ENCODE data around the gene VWA1. TPM values are rescaled to one million over a fixed set of nuclear protein-coding genes. Genes with fewer than 3 reads are reported as not detected.

VWA1 gene
- polyA plus RNA-seq, 1 of the 3 experiments (the other 2 are of a cell fraction) = 7.4 TPM

DNA sequence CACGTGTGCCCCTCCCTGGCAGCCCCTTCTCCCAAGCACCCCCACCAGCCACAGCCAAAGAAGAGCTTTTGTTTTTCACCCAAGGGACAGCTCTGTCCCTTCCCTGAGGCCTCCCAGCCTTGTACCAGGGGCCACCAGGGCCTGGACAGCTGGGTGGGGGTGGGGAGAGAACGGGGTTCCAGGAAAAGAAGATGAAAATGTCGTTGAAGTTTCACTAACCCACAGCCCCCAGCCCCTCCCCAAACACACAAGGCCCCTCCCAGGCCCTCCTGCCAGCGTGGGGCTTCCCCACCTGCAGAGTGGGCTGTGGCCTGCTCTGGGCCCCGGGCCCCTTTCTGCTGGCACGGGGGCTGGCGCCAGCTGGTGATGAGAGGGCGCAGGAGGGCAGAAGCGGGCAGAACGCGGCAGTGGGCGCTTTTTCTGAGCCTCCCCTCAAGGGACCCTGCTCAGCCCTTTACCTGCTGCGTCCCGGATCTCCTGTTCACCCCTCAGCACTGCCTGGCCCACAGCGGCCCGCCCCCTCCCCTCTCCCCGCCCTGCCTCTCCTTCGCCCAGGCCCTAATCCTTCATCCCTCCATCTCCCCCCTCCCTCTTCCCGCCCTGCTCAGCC is 8.9 kb upstream of the VWA1 start:
- Histone ChIP-seq H3K27me3 (ENCODE audit: insufficient read depth) (no peaks in the 10 kb centered on the region), H3K27ac (ENCODE audit: low read depth in 2 of 2, low read length in 1 of 2) (no peak overlapping the region), H3K9me3 (no peaks in the 10 kb centered on the region), H3K9ac (no peak overlapping the region), H3K4me3 (ENCODE audit: low read depth in 2 of 2, low read length in 1 of 2) (no peak overlapping the region), H2AFZ (ENCODE audit: low read depth) (no peak overlapping the region), H3K79me2 (ENCODE audit: insufficient read depth) (no peaks in the 10 kb centered on the region), H3K9me2 (no peaks in the 10 kb centered on the region), H3K4me1 (ENCODE audit: control insufficient read depth in 1 of 2, insufficient read depth in 2 of 2, low read depth in 1 of 2, low read length in 1 of 2) (peaks cover 0 to 6% of the 10 kb centered on the region in 2 experiments; a peak in 2 of 4 replicates), H3F3A (replicated peaks; ENCODE audit: insufficient read depth) (peaks cover 3% of the 10 kb centered on the region), H3K4me2 (no peak overlapping the region), H3K36me3 (replicated peaks in 1 of 2; ENCODE audit: control insufficient read depth in 1 of 2, insufficient read depth in 2 of 2, low read length in 1 of 2) (no peaks in the 10 kb centered on the region), H4K20me1 (ENCODE audit: insufficient read depth) (no peaks in the 10 kb centered on the region)
- 91% methylated on average over 11 of the region's 19 CpGs for WGBS (ENCODE audit: low lambda C conversion rate)
- CTCF ChIA-PET = no interaction called here
- TF ChIP-seq FOXM1 (IDR thresholded peaks at IDR 0.05; ENCODE audit: low read depth) (no peak), TCF12 (IDR thresholded peaks at IDR 0.05) (no peak), RAD21 (IDR thresholded peaks at IDR 0.05; ENCODE audit: low read length) (no peak), RFX5 (IDR thresholded peaks at IDR 0.05; ENCODE audit: low read length) (no peak), FOXJ3 (CRISPR knock-in tag; IDR thresholded peaks at IDR 0.05) (no peak), SIN3A (IDR thresholded peaks at IDR 0.05; ENCODE audit: borderline replicate concordance, low read depth, low read length) (no peak), NRF1 (IDR thresholded peaks at IDR 0.05; ENCODE audit: low read depth, low read length) (no peak), YY1 (IDR thresholded peaks at IDR 0.05; ENCODE audit: low read depth) (no peak), USF2 (IDR thresholded peaks at IDR 0.05; ENCODE audit: borderline replicate concordance, low read depth, low read length) (no peak), NFIC (IDR thresholded peaks at IDR 0.05; ENCODE audit: borderline replicate concordance) (no peak), RXRA (IDR thresholded peaks at IDR 0.05; ENCODE audit: borderline replicate concordance, low read depth) (no peak), POLR2AphosphoS5 (IDR thresholded peaks at IDR 0.05; ENCODE audit: low read depth, low read length) (no peak), FOSL2 (IDR thresholded peaks at IDR 0.05; ENCODE audit: borderline replicate concordance, low read depth) (no peak)
- TF ChIP-seq, protein P1, sequence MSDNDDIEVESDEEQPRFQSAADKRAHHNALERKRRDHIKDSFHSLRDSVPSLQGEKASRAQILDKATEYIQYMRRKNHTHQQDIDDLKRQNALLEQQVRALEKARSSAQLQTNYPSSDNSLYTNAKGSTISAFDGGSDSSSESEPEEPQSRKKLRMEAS (IDR thresholded peaks at IDR 0.05; ENCODE audit: low read depth) = no peak
- TF ChIP-seq, protein P2, sequence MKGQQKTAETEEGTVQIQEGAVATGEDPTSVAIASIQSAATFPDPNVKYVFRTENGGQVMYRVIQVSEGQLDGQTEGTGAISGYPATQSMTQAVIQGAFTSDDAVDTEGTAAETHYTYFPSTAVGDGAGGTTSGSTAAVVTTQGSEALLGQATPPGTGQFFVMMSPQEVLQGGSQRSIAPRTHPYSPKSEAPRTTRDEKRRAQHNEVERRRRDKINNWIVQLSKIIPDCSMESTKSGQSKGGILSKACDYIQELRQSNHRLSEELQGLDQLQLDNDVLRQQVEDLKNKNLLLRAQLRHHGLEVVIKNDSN (IDR thresholded peaks at IDR 0.05; ENCODE audit: borderline replicate concordance, low read depth) = no peak
- TF ChIP-seq, protein P3, sequence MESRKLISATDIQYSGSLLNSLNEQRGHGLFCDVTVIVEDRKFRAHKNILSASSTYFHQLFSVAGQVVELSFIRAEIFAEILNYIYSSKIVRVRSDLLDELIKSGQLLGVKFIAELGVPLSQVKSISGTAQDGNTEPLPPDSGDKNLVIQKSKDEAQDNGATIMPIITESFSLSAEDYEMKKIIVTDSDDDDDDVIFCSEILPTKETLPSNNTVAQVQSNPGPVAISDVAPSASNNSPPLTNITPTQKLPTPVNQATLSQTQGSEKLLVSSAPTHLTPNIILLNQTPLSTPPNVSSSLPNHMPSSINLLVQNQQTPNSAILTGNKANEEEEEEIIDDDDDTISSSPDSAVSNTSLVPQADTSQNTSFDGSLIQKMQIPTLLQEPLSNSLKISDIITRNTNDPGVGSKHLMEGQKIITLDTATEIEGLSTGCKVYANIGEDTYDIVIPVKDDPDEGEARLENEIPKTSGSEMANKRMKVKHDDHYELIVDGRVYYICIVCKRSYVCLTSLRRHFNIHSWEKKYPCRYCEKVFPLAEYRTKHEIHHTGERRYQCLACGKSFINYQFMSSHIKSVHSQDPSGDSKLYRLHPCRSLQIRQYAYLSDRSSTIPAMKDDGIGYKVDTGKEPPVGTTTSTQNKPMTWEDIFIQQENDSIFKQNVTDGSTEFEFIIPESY (IDR thresholded peaks at IDR 0.05; ENCODE audit: borderline replicate concordance, low read depth) = no peak
- DNase-seq = peak; percentile 32
- POLR2A ChIA-PET = no interaction called here
